Neuron (in vitro differentiated cells): ENCODE measurements around the gene IL2RG.

ENCODE experiments used
- H2AFZ ChIP-seq: one replicate; pipeline ENCODE4 v1.6.1; 2013; ENCODE audit warnings: low read depth, mild to moderate bottlenecking, inconsistent platforms, low read length, moderate library complexity
- H3K27me3 ChIP-seq: one replicate; pipeline ENCODE4 v1.6.1; 2013; ENCODE audit warnings: low read length; ENCODE audit not compliant: insufficient read depth
- H3K36me3 ChIP-seq: one replicate; pipeline ENCODE4 v1.6.1; 2013; ENCODE audit warnings: low read length; ENCODE audit not compliant: insufficient read depth
- H3K4me1 ChIP-seq: one replicate; pipeline ENCODE4 v1.6.1; 2013; ENCODE audit warnings: low read length; ENCODE audit not compliant: insufficient read depth
- H3K4me3 ChIP-seq: 2 replicates; pipeline ENCODE4 v1.5.1; 2013; ENCODE audit warnings: mild to moderate bottlenecking, low read length, moderate library complexity
- H3K9me3 ChIP-seq: one replicate; pipeline ENCODE4 v1.6.1; 2013; ENCODE audit warnings: low read length

IL2RG gene

GRCh38 chrX:71111141-71111843 lies at the start of gene IL2RG:
TSS of gene IL2RG (minus strand) at chrX:71111577. CDS start at chrX:71111539, 38 bp downstream.
- H3K4me1 ChIP-seq, result no peaks in the 10 kb centered on the region
- no peaks in the 10 kb centered on the region for H3K36me3 ChIP-seq
- no peak within 1 kb of the TSS for H3K4me3 ChIP-seq
- H3K9me3 ChIP-seq, result no peaks in the 10 kb centered on the region
- H3K27me3 ChIP-seq, result peaks cover 4% of the 10 kb centered on the region
- no peak within 1 kb of the TSS for H2AFZ ChIP-seq

GRCh38 chrX:71160475-71160874 lies 49.1 kb upstream of the IL2RG start:
- H3K9me3 ChIP-seq, result no peaks in the 10 kb centered on the region
- no peak overlapping the region for H3K4me3 ChIP-seq
- no peaks in the 10 kb centered on the region for H3K36me3 ChIP-seq
- H3K27me3 ChIP-seq, result no peaks in the 10 kb centered on the region
- H3K4me1 ChIP-seq, result peaks cover 5% of the 10 kb centered on the region
- no peak overlapping the region for H2AFZ ChIP-seq

- Histone ChIP-seq H3K4me1 (peaks cover 5% of the 10 kb centered on the region), H3K36me3 (no peaks in the 10 kb centered on the region), H2AFZ (no peak overlapping the region), H3K4me3 (no peak overlapping the region), H3K27me3 (no peaks in the 10 kb centered on the region), H3K9me3 (no peaks in the 10 kb centered on the region)
These were observed 48.0 kb upstream of the IL2RG start for GRCh38 chrX:71159335-71159734.

- Histone ChIP-seq H3K4me3 (no peak overlapping the region), H3K4me1 (peaks cover 5% of the 10 kb centered on the region), H3K27me3 (no peaks in the 10 kb centered on the region), H2AFZ (no peak overlapping the region), H3K9me3 (no peaks in the 10 kb centered on the region), H3K36me3 (no peaks in the 10 kb centered on the region)
These were observed 47.2 kb upstream of the IL2RG start for GRCh38 chrX:71158603-71159002.

GRCh38 chrX:71154641-71155040 lies 43.3 kb upstream of the IL2RG start:
- Histone ChIP-seq H3K4me3 (no peak overlapping the region), H3K27me3 (no peaks in the 10 kb centered on the region), H2AFZ (no peak overlapping the region)

GRCh38 chrX:71154196-71154595 lies 42.8 kb upstream of the IL2RG start:
- no peak overlapping the region for H2AFZ ChIP-seq
- H3K4me3 ChIP-seq, result no peak overlapping the region
- no peaks in the 10 kb centered on the region for H3K36me3 ChIP-seq
- H3K4me1 ChIP-seq, result no peaks in the 10 kb centered on the region
- no peaks in the 10 kb centered on the region for H3K9me3 ChIP-seq
- no peaks in the 10 kb centered on the region for H3K27me3 ChIP-seq

More at GRCh38 chrX:71154641-71155040, 43.3 kb upstream of the IL2RG start:
- Histone ChIP-seq H3K36me3 (no peaks in the 10 kb centered on the region), H3K9me3 (no peaks in the 10 kb centered on the region), H3K4me1 (no peaks in the 10 kb centered on the region)

GRCh38 chrX:71151366-71151765 lies 40.0 kb upstream of the IL2RG start:
- no peak overlapping the region for H3K4me3 ChIP-seq
- no peaks in the 10 kb centered on the region for H3K9me3 ChIP-seq
- H3K27me3 ChIP-seq, result no peaks in the 10 kb centered on the region
- no peak overlapping the region for H2AFZ ChIP-seq
- H3K4me1 ChIP-seq, result peaks cover 9% of the 10 kb centered on the region
- H3K36me3 ChIP-seq, result no peaks in the 10 kb centered on the region

- H2AFZ ChIP-seq, result no peak overlapping the region
- no peaks in the 10 kb centered on the region for H3K9me3 ChIP-seq
- no peak overlapping the region for H3K4me3 ChIP-seq
- peaks cover 19% of the 10 kb centered on the region for H3K4me1 ChIP-seq
- H3K27me3 ChIP-seq, result no peaks in the 10 kb centered on the region
- H3K36me3 ChIP-seq, result no peaks in the 10 kb centered on the region
These were observed 36.9 kb upstream of the IL2RG start for GRCh38 chrX:71148278-71148663.

- Histone ChIP-seq H3K27me3 (no peaks in the 10 kb centered on the region), H3K4me3 (no peak overlapping the region), H2AFZ (no peak overlapping the region), H3K4me1 (peaks cover 19% of the 10 kb centered on the region), H3K36me3 (no peaks in the 10 kb centered on the region), H3K9me3 (no peaks in the 10 kb centered on the region)
These were observed 36.3 kb upstream of the IL2RG start for GRCh38 chrX:71147496-71148277.

- no peaks in the 10 kb centered on the region for H3K9me3 ChIP-seq
- H3K4me1 ChIP-seq, result peaks cover 19% of the 10 kb centered on the region
- H3K36me3 ChIP-seq, result peaks cover 3% of the 10 kb centered on the region
- H3K27me3 ChIP-seq, result no peaks in the 10 kb centered on the region
- H3K4me3 ChIP-seq, result peak within 1 kb of the TSS; percentile 53
- H2AFZ ChIP-seq, result no peak within 1 kb of the TSS
These were observed 33.3 kb upstream of the IL2RG start, which contains the start of gene NLGN3 for GRCh38 chrX:71144651-71145050. TSS of gene NLGN3 (plus strand) at chrX:71144841. CDS start at chrX:71147750, 2,909 bp downstream.

- Histone ChIP-seq H3K36me3 (peaks cover 11% of the 10 kb centered on the region), H3K27me3 (no peaks in the 10 kb centered on the region), H3K4me1 (peaks cover 19% of the 10 kb centered on the region), H3K4me3 (no peak overlapping the region), H2AFZ (no peak overlapping the region), H3K9me3 (no peaks in the 10 kb centered on the region)
These were observed 32.1 kb upstream of the IL2RG start for GRCh38 chrX:71143508-71143907.

- Histone ChIP-seq H3K4me1 (peaks cover 7% of the 10 kb centered on the region), H3K4me3 (no peak overlapping the region), H3K36me3 (peaks cover 35% of the 10 kb centered on the region), H3K9me3 (no peaks in the 10 kb centered on the region), H2AFZ (no peak overlapping the region), H3K27me3 (no peaks in the 10 kb centered on the region)
These were observed 29.1 kb upstream of the IL2RG start for GRCh38 chrX:71140440-71140839.

GRCh38 chrX:71131510-71131909 lies 20.1 kb upstream of the IL2RG start:
- H3K4me3 ChIP-seq, result no peak overlapping the region
- H3K36me3 ChIP-seq, result peaks cover 54% of the 10 kb centered on the region
- no peaks in the 10 kb centered on the region for H3K9me3 ChIP-seq
- peaks cover 7% of the 10 kb centered on the region for H3K4me1 ChIP-seq
- no peak overlapping the region for H2AFZ ChIP-seq
- no peaks in the 10 kb centered on the region for H3K27me3 ChIP-seq
